ENCODE data around the gene FDPS.
"Not testable (repeated sequence)": the region's sequence is repeated elsewhere in the genome, so short reads cannot be mapped to it uniquely, and the experiment has no call there.

FDPS gene

GRCh38 chr1:155285631-155286044, 23.0 kb upstream of the FDPS start:
- DNase-seq (ENCODE audit: low read depth) = no peak

GRCh38 chr1:155286544-155286943, 22.1 kb upstream of the FDPS start:
- DNase-seq (ENCODE audit: low read depth) = no peak

GRCh38 chr1:155287987-155288543, 20.6 kb upstream of the FDPS start:
- DNase-seq (ENCODE audit: low read depth) = no peak

- not testable (repeated sequence) for DNase-seq (ENCODE audit: low read depth)
These were observed 17.7 kb upstream of the FDPS start for GRCh38 chr1:155291006-155291405.

GRCh38 chr1:155293086-155293749, 15.4 kb upstream of the FDPS start:
- no peak for DNase-seq (ENCODE audit: low read depth)

GRCh38 chr1:155294520-155295182, 14.0 kb upstream of the FDPS start:
- DNase-seq (ENCODE audit: low read depth) = no peak

GRCh38 chr1:155295183-155295941, 13.3 kb upstream of the FDPS start:
- DNase-seq (ENCODE audit: low read depth) = no peak

- no peak for DNase-seq (ENCODE audit: low read depth)
These were observed 12.8 kb upstream of the FDPS start for GRCh38 chr1:155295942-155296267.

GRCh38 chr1:155296661-155297060, 12.0 kb upstream of the FDPS start:
- no peak for DNase-seq (ENCODE audit: low read depth)

- no peak for DNase-seq (ENCODE audit: low read depth)
These were observed 11.3 kb upstream of the FDPS start for GRCh38 chr1:155297384-155297783.

GRCh38 chr1:155300024-155300423, 8.6 kb upstream of the FDPS start:
- no peak for DNase-seq (ENCODE audit: low read depth)

GRCh38 chr1:155300553-155301329, 7.9 kb upstream of the FDPS start:
- no peak for DNase-seq (ENCODE audit: low read depth)

GRCh38 chr1:155301342-155301841, 7.3 kb upstream of the FDPS start, which contains the start of gene PKLR:
Gene PKLR (minus strand): TSS chr1:155301438. CDS start chr1:155301395, 43 bp downstream.
- no peak for DNase-seq (ENCODE audit: low read depth)

- DNase-seq (ENCODE audit: low read depth) = no peak
These were observed 4.1 kb upstream of the FDPS start for GRCh38 chr1:155304558-155305063.

GRCh38 chr1:155305881-155306391, 2.7 kb upstream of the FDPS start:
- no peak for DNase-seq (ENCODE audit: low read depth)

GRCh38 chr1:155307247-155307740, 1.4 kb upstream of the FDPS start:
- DNase-seq (ENCODE audit: low read depth) = no peak

- no peak for DNase-seq (ENCODE audit: low read depth)
These were observed 856 bp downstream of the FDPS start for GRCh38 chr1:155309423-155310021.

- no peak for DNase-seq (ENCODE audit: low read depth)
These were observed 4.6 kb downstream of the FDPS start for GRCh38 chr1:155313261-155313660.

GRCh38 chr1:155316922-155317321, 8.3 kb downstream of the FDPS start:
- no peak for DNase-seq (ENCODE audit: low read depth)

GRCh38 chr1:155318082-155318481, 9.4 kb downstream of the FDPS start:
- DNase-seq (ENCODE audit: low read depth) = no peak

- DNase-seq (ENCODE audit: low read depth) = no peak
These were observed 10.9 kb downstream of the FDPS start for GRCh38 chr1:155319536-155319935.
